GM18526 (cell line): ENCODE data around the gene GRIP2.

Source experiments
- POLR2A ChIP-seq: IDR thresholded peaks from 3 replicates; pipeline ENCODE4 v1.6.1; 2011; ENCODE audit not compliant: insufficient read length; ENCODE audit errors: extremely low read depth

GRIP2 gene

DNA sequence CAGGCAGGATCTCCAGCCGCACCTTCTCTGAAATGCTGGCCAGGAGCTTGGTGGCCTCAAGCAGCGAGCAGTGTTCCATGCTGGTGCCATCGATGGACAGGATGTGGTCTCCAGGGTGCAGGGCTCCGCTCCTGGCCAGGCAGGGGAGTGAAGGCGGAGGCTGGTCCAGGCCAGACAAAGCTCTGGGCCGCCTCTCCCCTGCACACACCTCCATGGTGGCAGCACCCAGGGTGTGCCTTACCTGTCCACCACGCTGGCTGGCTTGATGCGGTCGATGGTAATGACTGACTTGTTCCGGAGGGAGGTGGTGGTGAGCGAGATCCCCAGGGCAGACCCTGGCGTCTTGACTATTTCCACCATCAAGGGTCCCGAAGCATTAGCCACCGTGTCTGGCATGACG, 20.0 kb downstream of the GRIP2 start:
- no peak for TF ChIP-seq POLR2A

DNA sequence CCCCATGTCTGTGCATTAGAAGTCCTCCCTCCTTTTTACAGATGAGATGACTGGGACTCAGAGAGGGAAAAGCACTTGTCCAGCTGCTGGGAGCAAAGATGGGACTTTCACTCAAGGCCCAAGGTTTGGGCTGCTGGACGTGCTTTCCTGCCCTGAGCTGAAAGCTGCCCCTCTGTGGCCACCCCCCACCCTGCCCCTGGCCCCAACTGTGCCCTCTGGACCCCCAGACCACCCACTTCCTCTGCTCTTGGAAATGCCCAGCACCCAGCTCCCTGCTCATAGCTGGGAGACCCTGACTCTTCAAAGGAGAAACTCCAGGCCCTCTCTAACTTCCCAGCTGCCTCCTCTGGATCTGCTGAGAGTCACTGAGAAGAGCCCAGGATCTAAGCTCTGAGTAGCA, 20.7 kb downstream of the GRIP2 start:
- no peak for TF ChIP-seq POLR2A

DNA sequence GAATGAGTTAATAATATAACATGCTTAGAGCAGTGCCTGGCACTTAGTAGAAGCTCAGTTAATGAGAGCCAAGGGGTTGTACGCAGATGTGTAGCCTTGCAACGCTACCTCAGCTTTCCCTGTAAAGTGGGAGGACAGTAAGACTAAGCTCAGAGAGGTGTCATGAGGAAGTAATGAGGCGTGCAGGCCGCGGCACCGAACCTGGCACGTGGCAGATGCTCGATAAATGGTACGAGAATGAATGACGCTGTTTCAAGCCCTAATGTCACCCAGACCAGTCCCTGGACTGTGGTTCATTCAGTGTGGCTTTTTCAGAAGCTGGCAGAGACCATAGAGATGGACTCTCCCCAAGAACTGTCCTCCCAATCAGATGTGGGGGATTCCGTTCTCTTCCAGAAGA, 21.2 kb downstream of the GRIP2 start:
- no peak for TF ChIP-seq POLR2A

- TF ChIP-seq POLR2A = no peak
Observed at GRCh38 chr3:14518432-14518802, 21.7 kb downstream of the GRIP2 start.

DNA sequence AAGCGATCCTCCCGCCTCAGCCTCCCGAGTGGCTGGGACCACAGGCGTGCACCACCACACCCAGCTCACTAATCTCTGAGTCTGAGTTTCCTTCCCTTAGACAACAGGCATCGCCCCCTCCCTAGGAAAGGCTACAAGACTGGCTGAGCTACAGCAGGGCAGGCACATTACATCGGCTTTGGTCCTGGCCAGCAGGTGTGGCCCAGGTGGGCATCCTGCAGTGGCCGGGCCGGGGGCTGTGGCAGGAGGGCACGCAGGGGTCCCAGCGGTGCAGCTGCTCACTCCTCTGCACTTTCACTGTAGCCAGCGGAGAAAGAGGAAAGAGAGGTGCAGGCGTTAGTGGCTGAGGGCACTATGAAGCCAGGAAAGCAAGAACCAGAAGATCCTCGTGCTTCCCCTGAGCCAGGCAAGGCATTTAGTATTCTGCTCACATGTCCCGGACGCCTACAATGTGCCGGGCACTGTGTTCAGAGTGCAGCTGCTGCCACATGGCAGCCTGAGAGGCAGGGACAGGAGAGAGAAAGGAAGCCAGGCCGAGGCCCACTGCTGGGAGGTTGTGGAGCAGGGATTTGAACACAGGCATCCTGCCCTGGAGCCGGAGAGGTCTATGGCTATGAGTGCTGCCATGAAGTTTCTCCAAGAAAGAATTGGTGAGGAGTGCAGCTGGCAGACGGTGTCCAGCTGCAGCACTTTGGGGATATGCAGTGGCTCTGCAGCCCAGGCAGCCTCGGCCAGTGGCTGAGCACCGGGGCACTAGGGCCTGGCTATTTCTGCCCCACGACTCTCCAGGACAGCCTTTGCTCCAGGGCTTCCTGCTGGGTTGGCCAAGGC, 22.3 kb downstream of the GRIP2 start:
- no peak for TF ChIP-seq POLR2A

- no peak for TF ChIP-seq POLR2A
Observed at GRCh38 chr3:14516738-14517345, 23.3 kb downstream of the GRIP2 start.

- no peak for TF ChIP-seq POLR2A
Observed at GRCh38 chr3:14514323-14514720, 25.8 kb downstream of the GRIP2 start.

DNA sequence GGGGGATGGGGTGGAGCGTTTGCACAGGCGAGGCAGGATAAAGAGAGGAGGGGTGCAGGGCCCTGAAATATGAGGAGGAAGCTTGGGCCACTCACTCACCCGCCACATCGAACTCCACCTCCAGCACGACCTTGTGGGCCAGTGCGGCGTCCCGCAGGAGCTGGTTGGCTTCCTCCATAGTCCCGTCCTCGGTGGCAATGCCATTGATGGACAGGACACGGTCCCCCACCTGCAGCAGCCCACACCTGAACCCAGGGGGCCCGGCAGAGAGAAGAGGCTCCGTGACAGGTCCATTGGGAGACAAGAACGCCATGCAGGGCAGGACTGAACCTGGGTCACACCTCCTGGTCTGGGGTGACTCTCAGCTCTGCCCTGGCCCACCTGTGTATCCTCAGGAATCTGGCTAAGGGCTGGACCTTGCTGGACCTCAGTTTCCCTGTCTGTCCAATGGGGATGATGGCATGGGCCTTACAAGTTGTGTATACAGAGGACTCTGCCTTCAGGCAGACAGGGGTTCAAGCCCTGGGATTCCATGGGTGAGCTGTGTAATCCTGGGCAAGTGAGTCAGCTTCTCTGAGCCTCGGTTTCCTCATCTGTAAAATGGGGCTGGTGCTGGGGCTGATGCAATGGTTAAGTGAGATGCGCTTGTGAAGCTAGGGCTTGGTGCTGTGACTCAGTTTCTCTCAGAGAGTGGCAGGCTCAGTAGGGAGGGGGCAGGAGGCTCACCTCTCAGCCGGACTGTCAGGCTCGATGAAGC, 26.4 kb downstream of the GRIP2 start:
- no peak for TF ChIP-seq POLR2A

DNA sequence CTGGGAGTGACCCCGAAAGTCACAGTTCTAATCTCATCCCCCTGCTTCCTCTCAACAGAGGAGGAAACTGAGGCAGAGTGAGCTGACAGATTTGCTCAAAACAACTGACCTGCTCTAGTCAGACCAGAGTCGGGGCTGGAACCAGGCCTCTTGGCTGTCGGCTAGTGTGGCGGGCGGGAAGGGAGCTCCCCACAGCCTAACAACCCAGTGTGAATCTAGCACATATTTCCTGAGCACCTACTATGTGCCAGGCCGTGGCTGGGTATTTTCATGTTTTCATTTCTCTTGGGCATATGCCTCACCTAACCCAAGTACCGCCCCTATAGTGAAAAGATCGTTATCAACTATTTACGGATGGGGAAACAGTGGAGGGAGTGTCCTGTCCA, 27.2 kb downstream of the GRIP2 start:
- no peak for TF ChIP-seq POLR2A

- TF ChIP-seq POLR2A = no peak
Observed at GRCh38 chr3:14512281-14512941, 27.7 kb downstream of the GRIP2 start.

GRCh38 chr3:14511623-14512280, 28.4 kb downstream of the GRIP2 start:
- no peak for TF ChIP-seq POLR2A

DNA sequence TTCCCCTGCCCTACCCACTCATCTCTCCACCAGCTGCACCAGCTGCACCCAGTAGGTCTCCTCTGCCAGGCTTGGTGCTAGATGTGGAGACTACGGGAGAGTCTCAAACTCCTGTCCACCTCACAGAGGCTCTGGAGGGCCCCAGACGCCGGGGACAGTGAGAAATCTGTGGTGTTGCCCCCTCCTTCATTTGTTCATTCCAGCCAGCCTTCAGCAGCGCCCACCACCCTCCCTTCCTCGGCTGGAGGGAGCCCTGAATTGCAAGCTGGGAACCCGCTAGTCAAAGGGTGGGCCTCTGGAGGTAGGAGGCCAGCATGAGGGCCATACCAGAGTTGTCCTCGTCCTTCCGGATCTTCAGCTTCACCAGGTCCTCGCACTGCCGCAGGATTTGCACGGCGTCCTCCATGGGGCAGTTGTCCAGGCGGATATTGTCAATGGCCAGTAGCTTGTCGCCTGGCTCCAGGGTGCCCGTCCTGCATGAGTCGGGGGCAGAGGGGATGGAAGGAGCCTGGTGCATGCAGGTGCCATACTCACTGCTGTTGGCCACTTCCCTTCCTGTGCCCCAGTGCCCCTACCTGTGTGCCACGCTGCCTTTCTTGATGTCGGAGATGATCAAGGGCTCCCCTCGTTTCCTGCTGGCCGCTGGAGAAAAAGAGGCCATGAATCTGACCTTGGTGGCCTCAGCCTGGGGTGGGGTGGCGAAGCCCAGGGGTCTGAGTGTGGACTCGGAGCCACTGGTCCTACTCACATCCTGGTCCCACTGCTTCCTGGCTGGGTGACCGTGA, 29.1 kb downstream of the GRIP2 start:
- no peak for TF ChIP-seq POLR2A

DNA sequence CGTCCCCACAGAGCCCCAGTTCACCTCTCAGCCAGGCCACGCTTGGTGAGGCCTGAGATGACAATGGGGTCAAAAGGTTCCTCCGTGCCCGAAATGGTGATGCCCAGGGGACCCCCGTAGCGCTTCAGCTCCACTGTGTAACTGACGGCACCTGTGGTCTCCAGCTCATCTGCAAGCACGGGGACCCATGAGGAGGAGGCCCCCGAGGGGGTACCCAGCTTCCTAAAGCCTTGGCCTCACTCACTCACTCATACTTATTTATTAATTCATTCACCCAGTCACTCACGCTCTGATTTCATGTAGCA, 30.4 kb downstream of the GRIP2 start:
- no peak for TF ChIP-seq POLR2A

DNA sequence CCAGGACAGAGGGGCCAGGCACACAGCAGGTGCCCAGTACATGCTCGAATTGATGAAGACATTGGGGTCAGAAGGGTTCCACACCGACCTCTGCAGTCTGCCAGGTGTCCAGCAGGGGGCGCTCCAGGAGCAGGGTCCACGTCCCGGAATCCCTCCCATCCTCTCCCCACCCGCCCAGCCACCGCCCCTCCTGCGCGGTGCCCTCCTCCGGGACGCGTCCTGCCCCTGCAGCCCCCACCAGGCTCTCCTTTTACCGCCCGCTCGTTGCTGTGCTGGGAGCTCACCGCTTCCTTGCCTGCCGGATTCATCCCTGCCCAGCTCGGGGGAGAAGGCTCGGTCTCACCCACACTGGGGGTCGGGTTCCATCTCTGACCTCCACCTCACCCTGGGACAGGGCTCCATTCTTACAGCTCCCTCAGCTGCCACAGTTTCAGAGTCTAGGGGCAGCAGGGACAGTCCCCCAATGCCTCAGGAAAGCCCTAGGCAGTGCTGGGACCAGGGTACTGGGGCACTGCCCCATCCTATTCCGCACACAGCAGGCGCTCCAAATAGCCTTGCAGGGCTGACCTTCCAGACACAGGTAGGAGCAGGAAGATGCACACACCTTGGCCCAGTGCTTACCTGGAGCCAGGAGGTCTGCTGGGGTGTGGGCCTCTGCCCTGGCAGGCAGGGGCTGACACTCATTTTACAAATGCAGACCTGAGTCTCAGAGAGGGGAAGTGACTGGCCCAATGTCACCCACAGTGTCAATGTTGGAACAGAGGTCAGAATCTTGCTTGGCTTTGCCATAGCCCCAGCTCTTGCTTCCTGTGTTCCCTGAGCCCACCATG, 31.0 kb downstream of the GRIP2 start:
- no peak for TF ChIP-seq POLR2A

DNA sequence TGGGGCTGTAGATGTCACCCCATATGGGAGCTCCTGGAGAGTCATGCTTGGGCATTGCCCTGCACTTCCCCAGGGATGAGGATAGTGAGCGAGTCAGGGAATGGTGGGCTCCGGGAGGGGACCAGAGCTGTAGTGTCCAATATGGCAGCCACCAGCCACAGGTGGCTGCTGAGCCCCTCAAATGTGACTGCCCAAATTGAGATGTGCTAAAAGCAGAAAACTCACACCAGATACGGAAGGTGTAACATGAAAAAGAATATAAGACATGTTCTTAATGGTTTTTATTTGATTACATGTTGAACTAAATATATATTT, 31.7 kb downstream of the GRIP2 start:
- no peak for TF ChIP-seq POLR2A
